Measurements from ENCODE around the gene EEFSEC.

EEFSEC gene

GRCh38 chr3:128282380-128283196, 129.3 kb downstream of the EEFSEC start:
- no peak overlapping the region for H3K27ac ChIP-seq
- TF ChIP-seq ZFX (IDR thresholded peaks at IDR 0.05; ENCODE audit: borderline replicate concordance) (no peak), CTCF (IDR thresholded peaks at IDR 0.05) (no peak)

- H3K27ac ChIP-seq: no peak overlapping the region
- TF ChIP-seq CTCF (IDR thresholded peaks at IDR 0.05): no peak
- no peak for TF ChIP-seq ZFX (IDR thresholded peaks at IDR 0.05; ENCODE audit: borderline replicate concordance)
These were observed 130.1 kb downstream of the EEFSEC start for GRCh38 chr3:128283421-128283820.

GRCh38 chr3:128285042-128285966, 132.0 kb downstream of the EEFSEC start:
- TF ChIP-seq ZFX (IDR thresholded peaks at IDR 0.05; ENCODE audit: borderline replicate concordance) (no peak), CTCF (IDR thresholded peaks at IDR 0.05) (no peak)
- H3K27ac ChIP-seq: no peak overlapping the region

- no peak overlapping the region for H3K27ac ChIP-seq
- TF ChIP-seq CTCF (IDR thresholded peaks at IDR 0.05) (no peak), ZFX (IDR thresholded peaks at IDR 0.05; ENCODE audit: borderline replicate concordance) (no peak)
These were observed 132.7 kb downstream of the EEFSEC start for GRCh38 chr3:128285967-128286321.

GRCh38 chr3:128286691-128287090, 133.4 kb downstream of the EEFSEC start:
- TF ChIP-seq CTCF (IDR thresholded peaks at IDR 0.05): no peak
- TF ChIP-seq ZFX (IDR thresholded peaks at IDR 0.05; ENCODE audit: borderline replicate concordance): no peak
- no peak overlapping the region for H3K27ac ChIP-seq

- no peak for TF ChIP-seq ZFX (IDR thresholded peaks at IDR 0.05; ENCODE audit: borderline replicate concordance)
- TF ChIP-seq CTCF (IDR thresholded peaks at IDR 0.05): no peak
- H3K27ac ChIP-seq: no peak overlapping the region
These were observed 133.9 kb downstream of the EEFSEC start for GRCh38 chr3:128287216-128287615.

- TF ChIP-seq ZFX (IDR thresholded peaks at IDR 0.05; ENCODE audit: borderline replicate concordance) (no peak), CTCF (IDR thresholded peaks at IDR 0.05) (no peak)
- no peak overlapping the region for H3K27ac ChIP-seq
These were observed 136.3 kb downstream of the EEFSEC start for GRCh38 chr3:128289534-128289933.
